ENCODE results near the gene ATP5F1D.

The ATP5F1D gene

DNA sequence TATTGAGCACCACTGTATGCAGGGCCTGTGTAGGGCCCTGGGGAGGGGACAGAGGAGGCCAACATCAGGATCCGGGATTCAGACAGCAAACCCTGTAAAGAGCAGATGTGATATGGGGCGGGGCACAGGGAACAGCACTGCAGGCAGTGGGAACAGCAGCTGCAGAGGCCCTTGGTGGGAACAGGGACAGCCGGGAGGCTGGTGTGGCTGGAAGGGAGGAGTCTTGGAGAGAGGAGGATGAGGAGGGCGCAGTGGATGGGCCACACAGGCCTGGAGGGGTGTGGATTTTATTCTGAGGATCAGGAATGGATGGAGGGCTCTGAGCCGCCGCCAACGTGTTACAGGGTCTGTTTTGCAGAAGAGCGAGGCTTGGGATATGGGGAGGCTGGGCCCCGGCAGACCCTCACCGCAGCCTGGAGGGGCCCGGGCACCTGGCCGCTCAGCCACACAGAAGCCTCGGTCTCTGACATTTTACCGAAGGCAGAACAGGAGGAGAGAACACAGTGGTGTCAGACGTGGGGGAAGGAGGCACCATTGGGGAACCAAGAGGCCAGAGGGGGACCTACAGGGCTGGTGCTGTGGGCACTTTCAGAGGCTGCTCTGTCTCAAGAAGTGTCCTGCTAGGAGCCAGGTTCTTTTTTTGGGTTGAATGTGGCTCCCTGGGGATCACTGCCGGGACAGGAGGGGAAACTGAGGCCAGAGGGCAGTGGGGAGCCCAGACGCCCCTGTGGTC, 51.0 kb downstream of the ATP5F1D start:
- no peak for DNase-seq (ENCODE audit: low read depth)
- Histone ChIP-seq H3K9ac (ENCODE audit: low read length) (no peak overlapping the region), H3K36me3 (ENCODE audit: control insufficient read depth, insufficient read depth, low read length, severe bottlenecking) (no peaks in the 10 kb centered on the region), H3K4me1 (ENCODE audit: control insufficient read depth, insufficient read depth, low read length) (no peaks in the 10 kb centered on the region), H3K4me3 (ENCODE audit: low read length) (no peak overlapping the region), H3K9me3 (ENCODE audit: control insufficient read depth, low read length) (no peaks in the 10 kb centered on the region), H3K27me3 (replicated peaks; ENCODE audit: control insufficient read depth, insufficient read depth, low read length) (peaks cover 54% of the 10 kb centered on the region)

DNA sequence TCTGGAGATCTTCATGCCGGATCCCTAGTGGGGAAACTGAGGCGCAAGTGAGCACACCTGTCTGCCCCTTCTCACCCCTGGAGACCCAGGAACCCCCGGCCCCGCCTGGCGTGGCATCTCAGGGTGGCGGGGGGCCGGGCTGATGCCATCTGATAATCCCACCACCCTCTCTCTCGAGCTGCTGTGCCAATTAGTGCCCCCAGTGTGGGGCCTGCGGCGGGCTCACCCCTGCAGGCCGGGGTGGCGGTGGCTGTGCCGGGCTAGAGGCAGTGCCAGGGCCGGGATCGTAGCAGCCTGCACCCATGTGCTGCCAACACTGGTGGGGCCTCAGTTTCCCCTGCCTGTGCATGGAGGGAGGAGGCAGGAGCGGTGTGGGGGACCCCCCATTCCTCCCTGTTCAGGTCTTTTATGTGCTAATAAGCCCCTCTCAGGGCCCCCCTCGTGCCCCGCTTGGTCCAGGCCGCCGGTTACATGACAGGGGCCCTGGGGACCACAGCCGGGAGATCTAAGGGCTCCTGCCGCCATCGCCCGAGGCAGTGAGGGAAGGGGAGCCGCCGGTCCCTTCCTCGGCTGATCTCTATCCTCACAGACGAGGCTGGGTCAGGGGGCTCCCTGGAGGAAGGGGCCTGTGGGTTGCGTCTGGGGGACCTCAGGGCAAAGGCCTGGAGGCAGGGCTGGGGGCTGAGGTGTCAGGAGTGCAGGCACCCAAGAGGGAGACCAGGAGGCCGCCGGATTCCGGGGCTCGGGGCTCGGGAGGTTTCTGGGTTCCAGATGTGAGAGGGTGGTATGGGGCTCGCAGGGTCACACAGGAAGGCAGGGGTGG, 52.4 kb downstream of the ATP5F1D start:
- H3K4me3 ChIP-seq (ENCODE audit: low read length): no peak overlapping the region
- H3K9ac ChIP-seq (ENCODE audit: low read length): no peak overlapping the region
- DNase-seq (ENCODE audit: low read depth): no peak

More for the DNA sequence above, 52.4 kb downstream of the ATP5F1D start:
- peaks cover 44% of the 10 kb centered on the region for H3K27me3 ChIP-seq (replicated peaks; ENCODE audit: control insufficient read depth, insufficient read depth, low read length)
- no peaks in the 10 kb centered on the region for H3K4me1 ChIP-seq (ENCODE audit: control insufficient read depth, insufficient read depth, low read length)
- no peaks in the 10 kb centered on the region for H3K36me3 ChIP-seq (ENCODE audit: control insufficient read depth, insufficient read depth, low read length, severe bottlenecking)
- no peaks in the 10 kb centered on the region for H3K9me3 ChIP-seq (ENCODE audit: control insufficient read depth, low read length)

All from adipocyte (in vitro differentiated cells).